GM19467 (cell line): ENCODE data around the gene PGAM4.
"Not testable (repeated sequence)": the region's sequence is repeated elsewhere in the genome, so short reads cannot be mapped to it uniquely, and the experiment has no call there.

ENCODE experiments used
- ATAC-seq: cut with Tn5 transposase; IDR thresholded peaks from one replicate; pipeline ENCODE4 v1.9.1; 2021; ENCODE audit warnings: mild to moderate bottlenecking, moderate library complexity; ENCODE audit not compliant: unreplicated experiment

The PGAM4 gene

DNA sequence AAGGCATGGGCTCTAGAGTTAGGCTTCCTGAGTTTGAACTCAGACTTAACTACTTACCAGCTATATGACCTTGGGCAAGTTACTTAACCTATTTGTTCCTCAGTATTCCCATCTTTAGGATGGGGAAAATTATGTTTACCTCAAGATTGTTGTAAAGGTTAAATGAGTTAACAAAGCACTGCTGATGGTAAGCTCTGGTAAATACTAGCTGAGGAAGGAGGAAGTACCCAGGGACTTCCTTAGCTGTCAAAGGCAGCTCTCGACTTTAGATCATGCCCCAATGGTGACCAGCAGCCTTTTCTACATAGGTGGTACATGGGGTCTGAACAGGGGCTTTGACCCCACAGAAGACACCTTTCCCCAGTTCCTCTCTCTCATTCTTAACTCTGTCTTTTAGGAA lies 38.9 kb downstream of the PGAM4 start:
- no peak for ATAC-seq

DNA sequence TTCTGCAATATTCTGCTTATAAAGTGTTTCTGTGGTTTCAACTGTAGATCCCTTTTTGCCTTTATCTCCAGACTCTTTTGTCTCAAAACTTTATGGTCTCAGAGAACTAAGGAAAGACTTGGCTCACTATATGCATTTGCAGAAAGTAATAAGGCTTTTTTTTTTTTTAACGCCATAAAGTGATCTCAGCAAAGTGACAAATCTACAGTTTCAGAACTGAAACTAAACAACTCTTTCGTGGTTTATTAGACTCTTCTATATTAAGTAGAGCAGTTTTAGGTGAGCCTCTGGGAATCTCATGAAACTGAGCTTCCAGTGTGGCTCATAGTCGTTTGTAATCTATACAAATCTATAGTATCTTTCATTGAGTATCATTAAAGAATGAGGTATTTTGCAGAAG lies 43.7 kb downstream of the PGAM4 start:
- no peak for ATAC-seq

DNA sequence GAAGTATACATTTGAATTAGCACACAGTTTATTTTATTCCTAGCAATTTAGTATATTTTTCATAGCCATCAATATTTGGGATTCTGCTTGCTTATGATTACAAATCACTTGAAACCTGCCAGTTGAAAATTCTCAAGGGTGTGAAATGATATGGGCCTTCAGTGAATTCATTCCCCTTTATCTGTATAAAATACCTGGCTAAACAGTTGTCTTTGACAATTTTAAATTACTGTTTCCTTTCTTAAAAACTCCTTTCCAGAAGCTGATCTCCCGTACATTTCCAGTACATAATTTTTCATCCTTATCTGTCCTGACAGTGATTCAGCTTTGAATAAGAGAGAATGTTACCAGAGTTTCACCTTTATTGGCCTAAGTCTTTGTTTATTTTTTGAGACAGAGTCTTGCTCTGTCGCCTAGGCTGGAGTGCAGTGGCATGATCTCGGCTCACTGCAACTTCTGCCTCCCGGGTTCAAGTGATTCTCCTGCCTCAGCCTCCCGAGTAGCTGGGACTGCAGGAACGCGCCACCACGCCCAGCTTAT lies 45.0 kb downstream of the PGAM4 start:
- no peak for ATAC-seq

DNA sequence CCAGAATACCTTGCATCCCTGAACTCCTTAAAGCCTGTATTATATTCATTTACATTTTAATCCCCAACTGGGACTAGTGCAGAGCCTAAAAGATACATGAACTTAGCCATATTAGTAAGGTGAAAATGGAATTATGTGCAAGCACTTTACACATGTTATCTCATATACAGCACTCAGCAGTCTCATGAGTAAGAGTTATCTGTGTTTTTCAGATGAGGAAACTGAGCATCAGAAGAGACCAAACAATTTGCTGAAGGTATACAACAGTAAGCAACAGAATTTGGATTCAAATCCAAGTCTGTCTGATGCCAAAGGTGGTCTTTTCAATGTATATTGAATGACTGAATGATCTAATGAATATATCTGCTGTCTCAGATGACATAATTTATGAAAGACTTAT lies 46.7 kb downstream of the PGAM4 start:
- ATAC-seq, result no peak

DNA sequence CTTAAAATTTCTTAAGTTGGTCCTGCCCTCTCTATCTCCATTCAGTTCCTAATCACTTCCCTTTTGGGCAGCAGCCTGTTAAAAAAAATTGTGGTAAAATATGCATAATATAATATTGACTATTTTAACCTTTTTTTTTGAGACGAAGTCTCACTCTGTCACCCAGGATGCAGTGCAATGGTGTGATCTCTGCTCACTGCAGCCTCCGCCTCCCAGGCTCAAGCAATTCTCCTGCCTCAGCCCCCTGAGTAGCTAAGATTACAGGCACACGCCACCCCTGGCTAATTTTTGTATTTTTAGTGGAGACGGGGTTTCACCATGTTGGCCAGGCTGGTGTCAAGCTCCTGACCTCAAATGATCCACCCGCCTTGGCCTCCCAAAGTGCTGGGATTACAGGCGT lies 50.1 kb downstream of the PGAM4 start:
- ATAC-seq, result not testable (repeated sequence)

DNA sequence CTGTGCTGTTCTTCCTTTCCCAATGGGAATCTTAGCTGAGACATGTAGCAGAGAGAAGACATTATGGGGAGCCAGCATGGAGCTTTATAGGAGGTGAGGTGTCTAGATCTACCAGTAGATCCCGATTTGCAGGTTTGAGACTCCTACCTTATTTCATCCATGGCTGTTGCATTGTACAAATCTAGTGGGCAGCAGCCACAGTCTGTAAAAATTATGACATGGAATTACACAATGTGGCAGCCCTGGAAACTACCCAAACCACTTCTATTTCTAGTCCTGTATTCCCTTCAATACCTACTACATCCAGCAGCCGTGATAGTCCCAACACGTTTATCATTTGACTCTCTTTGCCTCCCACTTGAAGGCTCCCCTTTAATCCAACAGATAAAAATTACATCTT lies 50.9 kb downstream of the PGAM4 start:
- no peak for ATAC-seq
